Measurements from ENCODE around the gene MRPL19.

MRPL19 gene

DNA sequence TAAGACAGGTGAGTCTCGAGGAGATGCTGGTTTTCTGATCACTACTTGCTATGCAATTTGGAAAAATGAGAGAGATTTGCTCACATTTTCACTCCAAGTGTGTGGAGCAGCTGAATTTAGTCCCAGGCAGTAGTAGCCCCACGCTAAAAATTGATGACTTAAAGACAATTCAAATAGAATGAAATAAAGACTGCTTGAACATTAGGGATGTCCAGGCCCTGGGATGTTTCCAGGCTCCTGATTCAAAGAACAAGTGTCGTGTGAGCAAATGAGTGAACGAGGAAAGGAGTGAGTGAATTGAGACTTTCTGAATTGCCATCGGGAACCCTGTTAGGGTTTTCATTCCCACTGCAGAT lies 37.3 kb upstream of the MRPL19 start:
- no peak for DNase-seq
- no peak overlapping the region for H3K27ac Mint-ChIP-seq
- H3K4me1 Mint-ChIP-seq (ENCODE audit: low read depth) = no peaks in the 10 kb centered on the region
- H3K27me3 Mint-ChIP-seq = peaks cover 77% of the 10 kb centered on the region
- no peaks in the 10 kb centered on the region for H3K36me3 Mint-ChIP-seq (ENCODE audit: low read depth)
- no peak overlapping the region for H3K4me3 Mint-ChIP-seq
- no peaks in the 10 kb centered on the region for H3K9me3 Mint-ChIP-seq

DNA sequence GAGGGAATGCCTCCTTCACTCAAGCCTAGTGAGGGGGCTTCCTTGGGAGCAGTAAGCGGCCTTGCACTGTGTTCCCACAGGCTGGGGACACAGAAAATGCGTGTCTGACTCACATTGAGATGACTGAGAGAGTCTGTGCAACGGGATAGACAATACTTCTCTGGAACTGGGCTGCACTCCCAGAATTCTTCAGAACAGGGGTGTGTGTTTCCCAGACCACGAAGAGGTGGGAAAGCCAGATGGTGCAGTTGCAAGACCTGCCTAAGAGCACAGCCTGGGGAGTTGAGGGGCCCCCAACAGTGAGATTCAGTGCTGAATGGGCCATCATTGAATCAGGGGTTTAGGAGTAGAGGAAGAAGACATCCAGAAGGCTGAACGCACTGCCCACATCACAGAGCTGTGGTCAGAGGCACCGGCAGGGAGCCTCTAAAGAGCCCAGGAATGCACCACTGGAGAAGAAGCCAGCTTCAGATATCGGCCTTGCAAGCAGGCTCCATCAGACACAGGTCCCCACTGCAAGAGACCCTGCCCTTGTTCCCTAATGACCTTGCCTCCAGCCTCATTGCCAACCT lies 36.6 kb upstream of the MRPL19 start:
- Mint-ChIP-seq H3K27me3 (peaks cover 71% of the 10 kb centered on the region), H3K4me1 (ENCODE audit: low read depth) (no peaks in the 10 kb centered on the region), H3K36me3 (ENCODE audit: low read depth) (no peaks in the 10 kb centered on the region), H3K4me3 (no peak overlapping the region), H3K9me3 (no peaks in the 10 kb centered on the region), H3K27ac (no peak overlapping the region)
- no peak for DNase-seq

DNA sequence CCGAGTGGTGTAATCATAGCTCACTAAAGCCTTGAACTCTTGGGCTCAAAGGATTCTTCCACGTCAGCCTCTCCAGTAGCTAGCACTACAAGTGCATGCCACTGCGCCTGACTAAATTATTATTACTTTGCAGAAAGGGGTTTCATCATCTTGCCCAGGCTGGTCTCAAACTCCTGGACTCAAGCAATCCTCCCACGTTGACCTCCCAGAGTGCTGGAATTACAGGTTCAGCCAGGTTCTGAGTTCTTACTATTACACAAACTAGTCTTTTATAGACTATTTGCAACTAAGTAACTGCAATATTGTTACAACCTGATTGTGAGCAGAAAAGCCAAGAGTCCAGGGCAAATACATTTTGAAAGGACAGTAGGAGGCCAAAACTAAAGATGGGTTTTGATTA lies 35.9 kb upstream of the MRPL19 start:
- no peak overlapping the region for H3K4me3 Mint-ChIP-seq
- H3K27me3 Mint-ChIP-seq = peaks cover 67% of the 10 kb centered on the region
- DNase-seq = no peak
- H3K4me1 Mint-ChIP-seq (ENCODE audit: low read depth) = no peaks in the 10 kb centered on the region
- H3K36me3 Mint-ChIP-seq (ENCODE audit: low read depth) = no peaks in the 10 kb centered on the region
- no peaks in the 10 kb centered on the region for H3K9me3 Mint-ChIP-seq
- no peak overlapping the region for H3K27ac Mint-ChIP-seq

DNA sequence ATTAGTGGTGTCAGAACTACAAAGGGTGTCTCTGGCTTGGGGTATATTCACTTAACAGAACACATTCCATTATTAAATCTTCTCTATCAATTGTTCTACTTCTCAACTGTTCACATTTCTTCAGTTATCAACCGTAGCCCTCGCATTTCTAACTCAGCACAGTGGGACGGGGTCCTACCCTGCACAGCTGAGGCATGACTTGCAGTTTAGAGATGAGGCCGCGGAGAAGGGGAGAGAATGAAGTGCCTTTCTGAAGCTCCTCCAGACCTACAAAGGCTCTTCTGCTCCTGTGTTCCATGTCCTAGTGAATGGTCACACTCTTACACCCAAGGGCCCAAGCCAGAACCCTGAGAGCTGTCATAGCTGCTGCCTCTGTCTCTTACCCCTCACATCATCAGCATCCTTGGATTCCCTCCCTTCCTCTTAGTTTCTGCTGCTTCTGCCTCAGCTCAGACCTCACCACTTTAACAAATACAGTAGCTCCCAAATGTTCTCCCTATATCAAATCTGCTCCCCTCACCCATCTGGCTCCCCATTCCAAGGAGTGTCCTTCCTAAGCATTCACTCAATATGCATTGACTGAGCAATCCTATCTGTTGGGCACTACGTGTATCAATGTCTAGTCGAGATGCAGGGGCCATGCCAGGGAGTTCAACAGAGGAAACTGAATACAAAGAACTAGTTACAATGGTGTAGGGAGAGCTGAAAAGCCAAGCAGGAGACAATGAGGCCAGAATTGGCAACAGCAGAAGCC lies 34.3 kb upstream of the MRPL19 start:
- H3K9me3 Mint-ChIP-seq = no peaks in the 10 kb centered on the region
- H3K27me3 Mint-ChIP-seq = peaks cover 51% of the 10 kb centered on the region
- H3K27ac Mint-ChIP-seq = no peak overlapping the region
- H3K4me3 Mint-ChIP-seq = no peak overlapping the region
- no peak for DNase-seq
- no peaks in the 10 kb centered on the region for H3K4me1 Mint-ChIP-seq (ENCODE audit: low read depth)
- no peaks in the 10 kb centered on the region for H3K36me3 Mint-ChIP-seq (ENCODE audit: low read depth)

DNA sequence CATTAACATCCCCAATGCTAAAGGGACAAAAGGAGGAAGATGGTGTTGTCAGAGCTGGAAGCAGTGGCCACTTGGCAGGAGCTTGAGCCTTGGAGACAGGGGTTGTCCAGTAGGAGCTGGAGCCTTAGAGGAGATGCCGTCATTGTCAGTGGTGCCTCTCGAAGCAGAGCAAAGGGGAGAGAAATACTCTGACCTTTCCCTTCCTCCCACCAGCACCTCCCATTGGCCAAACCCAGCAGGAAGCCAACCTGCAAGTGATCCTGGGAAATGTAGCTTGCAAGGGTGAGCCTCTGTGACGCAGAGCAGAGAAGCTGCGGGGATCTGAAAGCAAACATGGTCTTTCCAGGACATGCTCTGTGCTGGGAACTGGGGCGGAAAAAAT lies 33.7 kb upstream of the MRPL19 start:
- no peak overlapping the region for H3K4me3 Mint-ChIP-seq

DNA sequence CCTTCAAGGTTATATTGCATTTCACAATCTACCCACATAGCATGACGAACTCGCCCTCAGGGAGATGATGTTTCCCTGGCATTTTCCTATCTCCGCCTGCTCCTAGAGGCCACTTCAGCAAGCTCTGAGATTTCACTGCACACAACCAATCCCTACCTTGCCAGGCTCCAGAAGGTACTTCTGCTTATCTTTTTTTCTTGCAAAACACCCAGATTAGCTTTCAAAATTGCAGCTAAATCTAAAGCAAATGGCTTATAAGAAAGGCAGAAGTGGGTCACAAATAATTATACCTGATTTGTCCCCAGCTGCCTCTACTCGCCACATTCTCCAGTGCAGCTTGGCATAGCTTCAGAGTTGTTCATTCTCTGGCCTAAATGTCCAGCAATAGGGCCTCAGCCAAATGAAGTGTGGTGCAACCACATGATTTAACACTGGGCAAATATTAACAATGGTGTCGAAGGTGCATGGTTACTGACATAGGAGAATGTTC lies 32.4 kb upstream of the MRPL19 start:
- H3K27me3 Mint-ChIP-seq = peaks cover 32% of the 10 kb centered on the region
- no peaks in the 10 kb centered on the region for H3K36me3 Mint-ChIP-seq (ENCODE audit: low read depth)
- H3K27ac Mint-ChIP-seq = no peak overlapping the region
- no peak overlapping the region for H3K4me3 Mint-ChIP-seq
- DNase-seq = no peak
- H3K4me1 Mint-ChIP-seq (ENCODE audit: low read depth) = no peaks in the 10 kb centered on the region
- H3K9me3 Mint-ChIP-seq = no peaks in the 10 kb centered on the region

More for the DNA sequence above, 33.7 kb upstream of the MRPL19 start:
- DNase-seq = no peak
- Mint-ChIP-seq H3K9me3 (no peaks in the 10 kb centered on the region), H3K36me3 (ENCODE audit: low read depth) (no peaks in the 10 kb centered on the region), H3K27me3 (peaks cover 46% of the 10 kb centered on the region), H3K27ac (no peak overlapping the region), H3K4me1 (ENCODE audit: low read depth) (no peaks in the 10 kb centered on the region)

DNA sequence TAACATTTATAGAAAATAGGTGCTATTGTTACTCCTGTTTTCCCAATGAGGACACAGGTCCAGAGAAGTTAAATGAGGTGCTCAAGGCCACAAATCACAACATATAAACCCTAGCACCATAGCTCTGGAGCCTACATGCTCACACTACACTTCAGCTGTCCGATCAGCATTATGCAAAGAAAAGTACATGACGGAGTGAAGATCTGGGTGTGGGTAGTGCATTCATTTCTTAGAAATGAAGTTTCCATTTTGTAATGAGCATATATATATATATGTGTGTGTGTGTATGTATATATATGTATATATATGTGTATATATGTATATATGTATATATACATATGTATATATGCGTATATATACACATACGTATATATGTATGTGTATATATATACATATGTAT lies 30.2 kb upstream of the MRPL19 start:
- no peaks in the 10 kb centered on the region for H3K36me3 Mint-ChIP-seq (ENCODE audit: low read depth)
- peaks cover 24% of the 10 kb centered on the region for H3K27me3 Mint-ChIP-seq
- peaks cover 2% of the 10 kb centered on the region for H3K4me1 Mint-ChIP-seq (ENCODE audit: low read depth)
- no peaks in the 10 kb centered on the region for H3K9me3 Mint-ChIP-seq
- DNase-seq = no peak
- no peak overlapping the region for H3K27ac Mint-ChIP-seq
- H3K4me3 Mint-ChIP-seq = no peak overlapping the region

DNA sequence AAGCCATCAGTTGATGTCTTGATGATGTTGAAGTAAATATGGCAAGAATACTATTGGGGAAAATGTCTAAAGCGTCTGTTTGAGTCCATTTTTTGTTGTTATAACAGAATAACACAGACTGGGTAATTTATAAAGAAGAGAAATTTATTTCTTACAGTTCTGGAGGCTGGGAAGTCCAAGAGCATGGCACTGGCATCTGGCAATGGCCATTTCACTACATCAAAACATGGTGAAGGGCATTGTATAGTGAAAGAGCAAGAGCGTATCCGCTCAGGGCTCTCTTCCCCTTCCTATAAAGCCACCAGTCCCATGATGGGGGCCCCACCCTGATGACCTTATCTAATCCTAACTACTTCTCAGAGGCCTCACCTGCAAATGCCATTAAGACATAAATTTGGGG lies 29.6 kb upstream of the MRPL19 start:
- Mint-ChIP-seq H3K4me1 (ENCODE audit: low read depth) (peaks cover 2% of the 10 kb centered on the region), H3K36me3 (ENCODE audit: low read depth) (no peaks in the 10 kb centered on the region), H3K4me3 (no peak overlapping the region), H3K9me3 (no peaks in the 10 kb centered on the region), H3K27ac (no peak overlapping the region), H3K27me3 (peaks cover 21% of the 10 kb centered on the region)
- DNase-seq = no peak

DNA sequence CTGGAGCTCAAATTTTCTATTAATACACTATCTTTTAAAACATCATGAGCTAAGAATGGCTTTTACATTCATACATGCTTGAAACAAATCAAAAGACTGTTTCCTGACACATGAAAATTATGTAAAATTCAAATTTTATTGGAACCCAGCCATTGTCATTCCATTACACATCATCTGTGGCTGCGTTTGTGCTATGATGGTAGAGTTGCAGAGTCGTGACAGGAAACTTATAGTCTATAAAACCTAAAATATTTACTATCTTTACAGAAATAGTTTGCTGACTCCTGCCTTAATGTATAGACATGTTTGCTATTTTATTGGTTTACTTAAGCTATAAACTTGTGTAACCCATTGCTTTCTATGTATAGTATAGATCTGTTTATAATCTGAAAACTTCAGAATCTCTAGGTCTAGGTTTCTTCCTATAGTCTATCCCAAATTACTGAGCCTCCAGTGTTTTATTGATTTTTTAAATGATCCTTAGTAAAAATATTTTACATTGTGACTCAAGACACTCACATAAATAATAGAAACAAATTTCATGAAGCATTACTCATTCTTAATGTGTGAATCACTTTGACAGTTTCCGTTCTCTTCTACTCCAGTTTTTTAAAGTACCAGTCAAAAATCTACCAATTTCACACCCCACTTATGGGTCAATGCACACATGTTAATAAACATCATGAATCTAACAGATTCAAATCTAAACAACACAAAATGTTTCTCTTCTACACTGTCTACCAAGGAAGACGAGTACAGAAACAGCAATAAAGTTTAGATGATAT lies 26.4 kb upstream of the MRPL19 start:
- H3K27ac Mint-ChIP-seq = no peak overlapping the region
- H3K4me3 Mint-ChIP-seq = no peak overlapping the region
- DNase-seq = no peak
- H3K4me1 Mint-ChIP-seq (ENCODE audit: low read depth) = peaks cover 2% of the 10 kb centered on the region
- peaks cover 26% of the 10 kb centered on the region for H3K27me3 Mint-ChIP-seq
- H3K36me3 Mint-ChIP-seq (ENCODE audit: low read depth) = no peaks in the 10 kb centered on the region
- no peaks in the 10 kb centered on the region for H3K9me3 Mint-ChIP-seq

DNA sequence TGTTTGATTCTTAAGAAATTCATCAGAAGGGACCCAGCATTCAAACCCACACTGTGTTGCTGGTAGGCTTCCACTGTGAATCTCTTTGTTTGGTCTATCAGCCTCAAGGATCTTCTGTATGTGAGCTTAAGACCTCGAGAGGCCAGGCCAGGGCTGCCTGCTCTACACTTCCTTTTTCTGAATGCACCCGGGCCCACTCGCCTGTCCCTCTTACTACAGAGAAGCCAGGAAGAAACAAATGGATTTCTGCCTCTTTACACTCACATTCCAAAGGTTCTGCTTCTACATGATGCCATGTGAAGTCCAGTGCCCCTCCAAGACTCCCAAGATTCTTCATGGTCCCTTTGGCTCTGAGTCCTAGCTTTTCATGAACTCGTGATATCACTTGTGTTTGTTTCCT lies 25.4 kb upstream of the MRPL19 start:
- Mint-ChIP-seq H3K4me1 (ENCODE audit: low read depth) (peaks cover 2% of the 10 kb centered on the region), H3K36me3 (ENCODE audit: low read depth) (no peaks in the 10 kb centered on the region), H3K4me3 (no peak overlapping the region), H3K27ac (no peak overlapping the region), H3K27me3 (peaks cover 25% of the 10 kb centered on the region), H3K9me3 (no peaks in the 10 kb centered on the region)
- no peak for DNase-seq

DNA sequence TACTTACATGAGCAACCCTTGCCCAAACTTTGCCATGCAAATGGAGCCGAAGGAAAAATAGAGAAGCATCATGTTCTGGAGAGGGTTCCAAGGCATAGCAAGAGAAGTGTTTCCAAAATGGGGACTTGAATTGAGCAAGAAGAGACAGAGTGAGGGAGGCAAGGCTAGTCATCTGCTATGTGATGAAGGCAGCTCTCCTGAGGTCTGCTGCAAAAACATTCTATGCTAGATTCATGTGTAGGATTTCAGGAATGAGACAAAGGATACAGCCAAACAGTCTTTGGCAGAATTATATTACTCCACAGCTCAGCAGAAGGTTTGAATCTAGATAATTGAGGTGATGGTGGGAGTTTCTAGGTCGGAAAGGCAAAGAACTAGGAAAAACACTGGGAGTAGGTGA lies 24.1 kb upstream of the MRPL19 start:
- DNase-seq = no peak
- H3K27me3 Mint-ChIP-seq = peaks cover 32% of the 10 kb centered on the region
- no peak overlapping the region for H3K4me3 Mint-ChIP-seq
- H3K9me3 Mint-ChIP-seq = no peaks in the 10 kb centered on the region
- peaks cover 2% of the 10 kb centered on the region for H3K4me1 Mint-ChIP-seq (ENCODE audit: low read depth)
- H3K27ac Mint-ChIP-seq = no peak overlapping the region
- H3K36me3 Mint-ChIP-seq (ENCODE audit: low read depth) = no peaks in the 10 kb centered on the region

DNA sequence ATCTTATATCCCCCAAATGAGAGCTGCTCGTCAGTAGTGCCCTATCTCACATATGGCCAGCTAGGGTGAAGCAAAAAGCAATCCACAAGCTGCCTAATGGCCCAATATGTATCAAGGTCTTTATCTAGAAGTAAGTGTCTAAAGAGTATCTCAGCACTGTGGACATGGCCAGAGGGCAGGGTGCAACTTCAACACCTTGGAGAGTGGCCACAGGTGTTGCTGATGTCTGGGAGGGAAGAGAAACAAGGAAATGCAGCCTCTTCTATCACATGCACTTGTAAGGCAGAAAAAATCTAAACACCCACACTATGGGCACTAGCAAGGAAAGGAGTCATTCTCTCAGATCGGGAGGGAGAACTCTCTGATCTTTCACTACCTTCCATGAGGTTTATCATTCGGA lies 23.7 kb upstream of the MRPL19 start:
- Mint-ChIP-seq H3K27me3 (peaks cover 32% of the 10 kb centered on the region), H3K36me3 (ENCODE audit: low read depth) (no peaks in the 10 kb centered on the region), H3K27ac (no peak overlapping the region), H3K9me3 (no peaks in the 10 kb centered on the region), H3K4me1 (ENCODE audit: low read depth) (peaks cover 2% of the 10 kb centered on the region), H3K4me3 (no peak overlapping the region)
- DNase-seq = no peak

DNA sequence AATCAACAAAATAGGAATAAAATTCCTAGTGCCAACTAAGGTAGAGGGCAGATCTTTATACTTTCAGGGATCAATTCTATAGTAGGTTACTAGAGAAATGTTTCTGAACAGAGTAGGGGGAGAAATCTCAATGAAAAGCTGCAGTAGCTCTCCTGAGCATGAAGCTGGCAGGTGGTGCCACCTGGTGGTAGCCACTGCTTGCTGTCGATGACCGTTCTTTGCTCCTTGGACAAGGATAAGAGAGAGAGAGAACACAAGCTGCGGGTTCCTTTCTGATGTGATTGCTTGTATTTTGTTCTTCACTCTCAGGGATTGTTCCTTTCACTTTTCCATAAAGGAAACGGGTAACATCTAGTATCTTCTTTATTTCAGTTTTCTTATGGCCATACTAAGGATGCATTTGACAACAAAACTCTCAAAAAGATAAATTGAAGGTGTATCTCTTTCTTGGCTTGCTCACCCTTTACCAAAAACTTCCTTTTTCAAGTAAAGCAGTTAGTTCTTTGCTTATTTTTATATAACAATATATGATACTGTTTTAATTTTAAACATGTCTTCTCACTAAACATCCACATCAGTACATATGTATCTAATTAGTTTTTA lies 18.6 kb upstream of the MRPL19 start:
- H3K4me1 Mint-ChIP-seq (ENCODE audit: low read depth) = peaks cover 1% of the 10 kb centered on the region

DNA sequence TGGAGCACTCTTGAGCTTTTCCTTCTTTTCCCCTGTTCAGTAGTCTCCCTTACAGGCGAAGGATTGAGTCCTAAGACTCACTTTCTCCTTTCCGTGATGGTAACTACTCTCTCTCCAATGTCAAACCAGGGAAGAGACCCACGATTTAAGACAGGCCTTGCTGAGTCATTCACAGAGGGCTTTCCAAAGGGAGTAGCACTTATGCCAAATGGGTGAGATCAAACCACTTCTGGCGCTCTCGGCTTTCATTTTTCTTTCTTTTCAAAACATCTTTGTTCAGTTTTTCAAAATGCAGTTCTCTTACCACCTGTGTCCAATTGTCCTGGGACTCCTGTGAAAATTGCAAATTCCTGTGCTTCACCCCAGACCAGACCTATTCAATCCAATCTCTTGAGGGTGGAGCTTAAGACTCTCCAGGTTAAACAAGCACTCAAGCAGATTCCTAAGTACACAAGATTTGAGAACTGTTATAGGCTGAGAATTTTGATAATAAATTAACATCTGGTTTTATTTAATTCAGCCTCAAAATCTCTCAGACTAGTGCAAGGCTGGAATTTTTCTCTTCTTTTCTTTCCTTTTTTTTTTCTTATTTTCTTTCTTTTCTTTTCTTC lies 14.4 kb upstream of the MRPL19 start:
- Mint-ChIP-seq H3K4me3 (no peak overlapping the region), H3K9me3 (no peaks in the 10 kb centered on the region), H3K27me3 (peaks cover 27% of the 10 kb centered on the region), H3K36me3 (ENCODE audit: low read depth) (no peaks in the 10 kb centered on the region), H3K4me1 (ENCODE audit: low read depth) (peaks cover 1% of the 10 kb centered on the region), H3K27ac (no peak overlapping the region)
- no peak for DNase-seq

More for the DNA sequence above, 18.6 kb upstream of the MRPL19 start:
- no peaks in the 10 kb centered on the region for H3K36me3 Mint-ChIP-seq (ENCODE audit: low read depth)
- H3K9me3 Mint-ChIP-seq = no peaks in the 10 kb centered on the region
- peaks cover 35% of the 10 kb centered on the region for H3K27me3 Mint-ChIP-seq
- H3K27ac Mint-ChIP-seq = no peak overlapping the region
- DNase-seq = peak; percentile 67
- H3K4me3 Mint-ChIP-seq = no peak overlapping the region
